ENCODE results near the gene MEAF6. TPM values are rescaled to one million over a fixed set of nuclear protein-coding genes. Genes with fewer than 3 reads are reported as not detected.

Gene MEAF6
- total and polyA plus RNA-seq, 2 of the 8 experiments (the other 6 are each of a cell fraction or from before 2014, with no cell fraction given), result 23.0 to 38.8 TPM

DNA sequence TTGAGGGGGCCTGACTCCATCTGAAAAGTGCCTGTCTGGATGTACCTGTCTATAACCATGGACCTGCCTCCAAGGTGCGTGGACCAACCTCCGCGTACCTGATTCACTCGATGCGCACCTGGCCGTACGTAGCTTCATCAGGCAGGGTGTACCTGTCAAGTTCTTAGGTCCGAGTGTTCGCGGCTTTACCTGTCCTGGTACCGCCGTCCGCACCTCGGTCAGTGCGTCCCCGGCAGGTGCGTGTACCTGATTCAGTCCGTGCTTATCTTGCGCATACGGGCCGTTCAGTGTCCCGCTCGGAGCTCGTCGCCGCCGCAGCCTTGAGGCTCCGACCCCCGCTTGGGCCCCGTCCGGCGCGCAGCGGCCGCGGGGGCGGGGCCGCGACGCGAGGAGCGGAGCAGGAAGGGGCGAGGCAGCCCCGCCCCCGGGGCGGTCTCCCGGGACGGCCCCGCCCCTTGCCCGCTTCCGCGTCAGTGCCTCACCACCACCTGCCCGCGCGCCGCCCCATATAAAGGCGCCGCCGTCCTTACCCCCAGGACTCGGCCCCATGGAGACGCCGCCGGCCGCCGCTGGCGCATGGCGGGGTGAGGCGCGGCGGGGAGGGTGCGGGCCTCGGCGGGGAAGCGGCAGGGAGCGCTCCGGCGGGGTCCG is 40.4 kb downstream of the MEAF6 start, which contains the start of gene ZC3H12A (continued):
- TF ChIP-seq, protein P1, sequence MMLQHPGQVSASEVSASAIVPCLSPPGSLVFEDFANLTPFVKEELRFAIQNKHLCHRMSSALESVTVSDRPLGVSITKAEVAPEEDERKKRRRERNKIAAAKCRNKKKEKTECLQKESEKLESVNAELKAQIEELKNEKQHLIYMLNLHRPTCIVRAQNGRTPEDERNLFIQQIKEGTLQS (IDR thresholded peaks at IDR 0.05; ENCODE audit: insufficient read depth, low read depth, low read length), result no peak
- no peak for TF ChIP-seq RNF2 (IDR thresholded peaks at IDR 0.05; ENCODE audit: borderline replicate concordance, low read depth, low read length, missing control alignments, poor library complexity, severe bottlenecking)
- no peak for TF ChIP-seq EGR1 (IDR thresholded peaks at IDR 0.05; ENCODE audit: borderline replicate concordance, low read depth, low read length)
- no peak for TF ChIP-seq EP300 (IDR thresholded peaks at IDR 0.05; ENCODE audit: borderline replicate concordance in 1 of 2, low read depth in 2 of 2, low read length in 2 of 2)
- no peak for TF ChIP-seq CHD2 (IDR thresholded peaks at IDR 0.05; ENCODE audit: low read length)
- no peak for TF ChIP-seq CBX5 (IDR thresholded peaks at IDR 0.05; ENCODE audit: low read depth, low read length)
- peak; percentile 51; the same call in 1 of the 2 replicates for TF ChIP-seq CREB1 (IDR thresholded peaks at IDR 0.05)
- peak; percentile 59 for TF ChIP-seq PHF8 (conservative IDR thresholded peaks at IDR 0.05; ENCODE audit: low read depth, low read length)
- no peak for TF ChIP-seq SIRT6 (IDR thresholded peaks at IDR 0.05; ENCODE audit: low read length)
- no peak for TF ChIP-seq BACH1 (IDR thresholded peaks at IDR 0.05; ENCODE audit: low read length)
- peak; percentile 86 for TF ChIP-seq TAF7 (optimal IDR thresholded peaks at IDR 0.05; ENCODE audit: borderline replicate concordance, low read depth, low read length)
- no peak for TF ChIP-seq TEAD4 (IDR thresholded peaks at IDR 0.05; ENCODE audit: low read depth, low read length)
- TF ChIP-seq POLR2AphosphoS5 (IDR thresholded peaks at IDR 0.05; ENCODE audit: low read depth, low read length), result peak; percentile 77
- no peak for TF ChIP-seq SAP30 (IDR thresholded peaks at IDR 0.05; ENCODE audit: insufficient read depth, insufficient replicate concordance, low read length)
- TF ChIP-seq BRCA1 (IDR thresholded peaks at IDR 0.05; ENCODE audit: low read depth, low read length), result no peak
- TF ChIP-seq TAF1 (IDR thresholded peaks at IDR 0.05; ENCODE audit: low read depth, low read length), result peak; percentile 75
- TF ChIP-seq YY1 (IDR thresholded peaks at IDR 0.05; ENCODE audit: low read depth, low read length), result no peak
- no peak for TF ChIP-seq NANOG (IDR thresholded peaks at IDR 0.05; ENCODE audit: insufficient read depth, low read depth, low read length, poor library complexity, severe bottlenecking)
- TF ChIP-seq POLR2A (IDR thresholded peaks at IDR 0.05; ENCODE audit: control extremely low read depth in 1 of 2, low read depth in 2 of 2, low read length in 2 of 2), result peak in 1 of 2 experiments; percentile 86; a peak in 2 of 3 replicates
- 0 out of 4 replicates have a peak, but pooled peaks of 1 of the 2 experiments have one; percentile 61 for TF ChIP-seq HDAC2 (IDR thresholded peaks at IDR 0.05; ENCODE audit: borderline replicate concordance in 1 of 2, low read depth in 2 of 2, low read length in 2 of 2)
- peak; percentile 37 for TF ChIP-seq ASH2L (IDR thresholded peaks at IDR 0.05; ENCODE audit: low read length)
